ENCODE results near the gene DMBT1.

DNA sequence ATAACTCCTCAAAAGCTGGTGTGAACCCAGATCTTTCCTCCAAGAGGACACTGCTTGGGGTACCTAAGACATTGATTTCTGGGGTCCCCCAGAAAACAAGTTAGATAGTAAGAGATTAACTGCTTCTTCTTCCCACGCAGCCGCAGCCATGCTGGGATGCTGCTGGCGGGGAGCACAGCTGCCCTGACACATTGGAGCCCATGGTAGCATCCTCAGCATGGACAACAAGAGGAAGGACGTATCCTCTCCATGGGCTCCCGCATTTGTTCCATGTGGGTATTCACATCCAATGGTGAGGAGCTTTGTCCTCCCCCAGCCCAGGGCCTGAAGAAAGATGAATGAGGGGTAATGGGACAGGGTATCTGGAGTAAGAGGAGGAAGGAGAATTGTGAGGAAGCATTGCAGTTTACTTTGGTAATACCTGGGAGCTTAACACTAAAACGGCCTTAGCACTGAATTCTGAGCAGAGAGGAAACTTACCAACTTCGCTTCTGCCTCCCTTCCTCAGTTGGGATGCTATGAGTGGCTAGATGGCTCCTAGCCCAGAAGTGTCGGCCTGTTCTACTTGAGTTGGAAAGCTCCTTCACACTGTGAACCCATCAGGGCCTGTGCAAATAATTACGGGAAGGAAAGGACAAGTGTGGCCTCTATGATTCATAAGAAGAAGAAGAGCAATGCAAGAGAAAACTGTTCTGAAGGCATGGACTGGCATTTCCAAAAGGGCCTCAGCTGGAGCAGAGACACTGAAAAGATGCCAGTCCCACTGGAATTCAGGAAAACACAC, 95.2 kb downstream of the DMBT1 start:
- TF ChIP-seq, protein P1, sequence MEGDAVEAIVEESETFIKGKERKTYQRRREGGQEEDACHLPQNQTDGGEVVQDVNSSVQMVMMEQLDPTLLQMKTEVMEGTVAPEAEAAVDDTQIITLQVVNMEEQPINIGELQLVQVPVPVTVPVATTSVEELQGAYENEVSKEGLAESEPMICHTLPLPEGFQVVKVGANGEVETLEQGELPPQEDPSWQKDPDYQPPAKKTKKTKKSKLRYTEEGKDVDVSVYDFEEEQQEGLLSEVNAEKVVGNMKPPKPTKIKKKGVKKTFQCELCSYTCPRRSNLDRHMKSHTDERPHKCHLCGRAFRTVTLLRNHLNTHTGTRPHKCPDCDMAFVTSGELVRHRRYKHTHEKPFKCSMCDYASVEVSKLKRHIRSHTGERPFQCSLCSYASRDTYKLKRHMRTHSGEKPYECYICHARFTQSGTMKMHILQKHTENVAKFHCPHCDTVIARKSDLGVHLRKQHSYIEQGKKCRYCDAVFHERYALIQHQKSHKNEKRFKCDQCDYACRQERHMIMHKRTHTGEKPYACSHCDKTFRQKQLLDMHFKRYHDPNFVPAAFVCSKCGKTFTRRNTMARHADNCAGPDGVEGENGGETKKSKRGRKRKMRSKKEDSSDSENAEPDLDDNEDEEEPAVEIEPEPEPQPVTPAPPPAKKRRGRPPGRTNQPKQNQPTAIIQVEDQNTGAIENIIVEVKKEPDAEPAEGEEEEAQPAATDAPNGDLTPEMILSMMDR (IDR thresholded peaks at IDR 0.05) = no peak
- no peak for TF ChIP-seq POLR2A (IDR thresholded peaks at IDR 0.05)
